Ramos (cell line): ENCODE measurements around the gene SLFN12.
"Not testable (repeated sequence)": the region's sequence is repeated elsewhere in the genome, so short reads cannot be mapped to it uniquely, and the experiment has no call there.

Experiments used
- in situ Hi-C: fragments of 300-500 bp; cut with MboI; formaldehyde crosslinking; loops from one replicate; pipeline ENCODE4 v1.14.3; 2022; ENCODE audit warnings: low sequenced_read_pairs; ENCODE audit not compliant: unreplicated experiment

Gene SLFN12

GRCh38 chr17:35414707-35415106 lies 17.6 kb downstream of the SLFN12 start:
- in situ Hi-C loops, result not testable (repeated sequence)

DNA sequence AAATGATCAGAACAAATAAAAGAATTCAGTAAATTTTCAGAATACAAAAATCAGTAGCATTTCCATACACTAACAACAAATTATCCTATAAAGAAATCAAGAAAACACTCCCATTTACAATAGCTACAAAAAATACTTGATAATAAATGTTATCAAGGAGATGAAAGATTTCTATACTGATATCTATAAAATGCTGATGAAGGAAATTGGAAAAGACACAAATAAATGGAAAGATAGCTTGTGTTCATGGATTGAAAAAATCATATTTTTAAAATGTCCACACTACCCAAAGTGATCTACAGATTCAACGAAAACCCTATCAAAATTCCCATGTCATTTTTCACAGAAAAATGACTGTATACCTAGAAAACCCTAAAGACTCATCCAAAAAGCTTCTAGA lies 18.1 kb downstream of the SLFN12 start:
- in situ Hi-C loops, result no loop called here

DNA sequence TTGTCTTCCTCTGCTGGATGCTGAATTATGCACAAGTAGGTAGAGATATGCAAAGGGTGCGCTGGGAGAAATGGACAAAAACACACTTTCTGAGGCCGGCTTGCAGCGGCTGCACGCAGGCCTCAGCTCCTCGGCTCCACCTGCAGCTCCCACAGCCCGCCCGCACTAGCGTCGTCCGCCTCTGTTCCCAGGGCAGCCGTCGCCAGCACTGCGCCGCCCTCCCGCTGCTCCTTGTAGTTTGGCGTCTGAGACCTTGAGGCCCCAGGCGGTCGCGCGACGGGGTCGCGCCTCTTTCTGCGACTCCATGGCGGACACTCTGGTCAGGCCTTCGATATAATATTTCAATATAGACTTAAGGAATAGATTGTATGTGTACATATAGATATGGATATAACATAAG lies 24.8 kb downstream of the SLFN12 start:
- in situ Hi-C loops, result no loop called here

DNA sequence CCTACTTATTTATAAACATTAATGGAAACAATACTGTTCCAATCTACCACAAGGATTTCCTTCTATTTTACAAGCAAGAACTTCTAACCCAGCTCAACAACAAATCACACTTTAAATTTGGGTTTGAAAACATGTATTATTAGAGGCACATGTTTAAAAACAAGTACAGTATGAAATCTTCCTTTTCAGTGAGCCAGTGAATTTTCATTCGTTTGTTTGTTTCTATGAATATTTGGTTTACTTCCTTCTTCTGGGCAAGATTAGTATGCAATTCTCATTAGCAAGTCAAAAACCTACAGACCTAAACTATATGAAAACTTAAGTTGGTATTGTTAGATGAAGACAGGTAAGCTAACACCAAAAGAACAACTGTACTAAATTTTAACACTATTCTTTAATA lies 25.7 kb downstream of the SLFN12 start:
- in situ Hi-C loops, result no loop called here

DNA sequence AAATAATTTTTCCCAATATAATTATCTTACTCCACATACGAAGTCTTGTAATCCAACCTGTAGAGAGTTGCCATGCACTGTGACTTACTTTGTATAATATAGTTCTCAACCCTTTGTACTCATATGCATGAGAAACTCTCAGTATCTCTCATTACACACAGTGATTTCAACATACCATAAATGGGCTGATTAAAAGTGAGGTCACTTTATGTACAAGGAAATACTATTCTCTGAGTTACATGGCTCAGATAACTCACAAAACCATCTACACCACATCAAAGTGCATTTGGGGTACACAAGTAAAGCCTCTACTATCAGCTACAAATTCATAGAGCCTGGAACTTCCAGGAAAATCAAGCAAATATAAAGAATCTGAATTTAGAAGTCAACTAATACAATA lies 27.9 kb downstream of the SLFN12 start:
- in situ Hi-C loops, result no loop called here

GRCh38 chr17:35393783-35394182 lies 38.5 kb downstream of the SLFN12 start:
- in situ Hi-C loops, result not testable (repeated sequence)

DNA sequence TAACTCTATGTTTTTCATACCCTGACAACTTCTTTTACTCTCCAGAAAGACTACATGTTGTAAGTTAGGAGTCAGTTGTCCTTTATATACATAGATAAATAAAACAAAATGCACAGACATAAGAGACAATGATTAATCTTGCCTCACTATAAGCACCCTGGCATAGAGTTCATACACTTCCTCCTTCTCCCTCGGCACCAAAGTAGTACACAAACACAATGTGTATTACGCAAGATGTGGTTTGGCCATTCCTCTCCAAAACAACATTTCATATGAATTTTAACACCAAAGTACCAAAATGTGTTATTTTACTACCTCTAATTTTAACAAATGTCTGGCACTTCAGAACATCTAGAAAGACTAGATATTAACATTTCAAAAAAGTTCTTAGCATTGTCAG lies 41.6 kb downstream of the SLFN12 start:
- in situ Hi-C loops, result no loop called here

GRCh38 chr17:35390156-35390555 lies 42.1 kb downstream of the SLFN12 start:
- in situ Hi-C loops, result no loop called here

DNA sequence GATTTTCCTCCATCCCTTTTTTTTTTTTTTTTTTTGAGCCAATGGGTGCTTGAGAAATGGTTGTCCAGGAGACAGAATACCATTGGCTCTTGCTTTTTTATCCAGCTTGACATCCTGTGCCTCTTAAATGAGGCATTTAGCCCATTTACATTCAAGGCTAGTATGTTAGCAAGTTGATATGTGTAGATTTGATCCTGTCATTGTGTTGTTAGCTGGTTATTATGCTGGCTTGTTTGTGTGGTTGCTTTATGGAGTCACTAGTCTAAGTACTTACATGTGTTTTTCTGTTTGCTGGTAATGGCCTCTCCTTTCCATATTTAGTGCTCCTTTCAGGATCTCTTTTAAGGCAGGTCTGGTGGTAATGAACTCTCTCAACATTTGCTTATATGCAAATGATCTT lies 44.8 kb downstream of the SLFN12 start:
- in situ Hi-C loops, result no loop called here

GRCh38 chr17:35377706-35378105 lies 54.6 kb downstream of the SLFN12 start:
- in situ Hi-C loops, result no loop called here

DNA sequence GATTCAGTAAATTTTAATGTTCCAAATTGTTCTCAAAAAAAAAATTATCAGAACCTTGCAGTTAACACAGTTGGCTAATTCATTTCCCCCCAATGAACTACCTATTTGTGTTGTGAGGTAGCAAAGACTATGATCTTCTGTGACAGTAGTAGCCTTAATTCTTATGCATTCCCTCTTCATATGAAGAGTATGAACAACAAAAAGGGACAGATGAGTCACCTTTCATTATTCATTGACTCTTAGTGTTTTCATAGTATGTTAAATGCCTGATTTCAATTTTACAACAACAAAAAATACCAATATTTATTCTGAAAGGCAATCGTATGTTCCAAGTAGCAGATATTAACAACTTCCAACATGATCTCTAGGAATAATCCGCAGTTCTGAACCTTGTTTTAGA lies 55.2 kb downstream of the SLFN12 start:
- in situ Hi-C loops, result no loop called here

- in situ Hi-C loops, result no loop called here
Observed at GRCh38 chr17:35376245-35376644, 56.1 kb downstream of the SLFN12 start.

- in situ Hi-C loops, result no loop called here
Observed at GRCh38 chr17:35374766-35375344, 57.4 kb downstream of the SLFN12 start.

DNA sequence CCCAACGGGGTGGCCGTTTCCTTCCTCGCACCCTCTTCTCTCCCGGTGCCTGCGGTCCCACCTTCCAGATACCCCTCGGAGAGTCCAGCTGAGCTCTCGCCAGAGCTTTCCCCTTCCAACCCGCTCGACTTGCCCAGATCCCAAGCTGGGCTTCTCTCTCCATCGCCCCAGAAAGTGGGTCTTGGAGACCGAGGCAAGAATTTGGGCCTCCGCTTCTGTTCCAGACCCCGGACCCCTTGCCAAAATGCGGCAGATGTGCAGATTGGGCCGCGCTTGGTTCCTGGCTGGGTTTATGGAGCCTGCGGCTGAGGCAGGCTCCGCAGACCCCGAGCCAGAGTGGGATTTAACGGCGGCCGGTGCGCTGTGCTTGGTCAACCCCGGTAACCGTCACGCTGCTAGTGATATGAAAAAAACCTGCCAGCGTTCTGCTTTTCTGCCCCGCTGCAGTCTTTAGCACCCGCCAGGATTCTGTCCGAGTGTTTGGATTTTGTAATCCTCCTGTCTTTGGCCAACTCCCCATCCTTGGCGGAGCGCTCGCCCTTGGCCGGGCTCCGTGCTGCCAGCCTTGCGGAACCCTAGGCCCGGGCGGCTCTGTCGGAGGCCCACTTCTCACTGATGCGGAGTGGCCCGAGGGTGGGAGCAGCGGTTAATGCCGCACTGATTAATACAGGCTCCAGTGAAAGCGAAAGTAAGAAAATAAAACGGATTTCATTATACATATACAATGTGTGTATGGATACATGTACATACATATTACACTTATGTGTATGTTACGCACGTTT lies 58.1 kb downstream of the SLFN12 start:
- in situ Hi-C loops, result no loop called here

GRCh38 chr17:35373534-35373983 lies 58.7 kb downstream of the SLFN12 start, which contains the start of gene SLFN11:
SLFN11 (minus strand) TSS chr17:35373621; CDS start chr17:35363807, 9,814 bp downstream.
- in situ Hi-C loops, result no loop called here

GRCh38 chr17:35372846-35373533 lies 59.3 kb downstream of the SLFN12 start:
- in situ Hi-C loops, result no loop called here

DNA sequence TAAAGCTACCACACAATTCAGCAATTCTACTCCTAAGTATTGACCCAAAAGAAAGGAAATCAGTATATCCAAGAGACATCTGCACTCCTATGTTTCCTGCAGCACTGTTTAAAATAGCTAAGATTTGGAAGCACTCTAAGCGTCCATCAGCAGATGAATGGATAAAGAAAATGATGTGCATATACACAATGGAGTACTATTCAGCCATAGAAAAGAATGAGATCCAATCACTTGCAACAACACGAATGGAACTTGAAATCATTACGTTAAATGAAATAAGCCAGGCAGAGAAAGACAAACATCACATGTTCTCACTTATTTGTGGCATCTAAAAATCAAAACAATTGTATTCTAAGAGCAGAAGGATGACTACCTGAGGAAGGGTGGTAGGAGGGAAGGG lies 60.4 kb downstream of the SLFN12 start:
- in situ Hi-C loops, result no loop called here

DNA sequence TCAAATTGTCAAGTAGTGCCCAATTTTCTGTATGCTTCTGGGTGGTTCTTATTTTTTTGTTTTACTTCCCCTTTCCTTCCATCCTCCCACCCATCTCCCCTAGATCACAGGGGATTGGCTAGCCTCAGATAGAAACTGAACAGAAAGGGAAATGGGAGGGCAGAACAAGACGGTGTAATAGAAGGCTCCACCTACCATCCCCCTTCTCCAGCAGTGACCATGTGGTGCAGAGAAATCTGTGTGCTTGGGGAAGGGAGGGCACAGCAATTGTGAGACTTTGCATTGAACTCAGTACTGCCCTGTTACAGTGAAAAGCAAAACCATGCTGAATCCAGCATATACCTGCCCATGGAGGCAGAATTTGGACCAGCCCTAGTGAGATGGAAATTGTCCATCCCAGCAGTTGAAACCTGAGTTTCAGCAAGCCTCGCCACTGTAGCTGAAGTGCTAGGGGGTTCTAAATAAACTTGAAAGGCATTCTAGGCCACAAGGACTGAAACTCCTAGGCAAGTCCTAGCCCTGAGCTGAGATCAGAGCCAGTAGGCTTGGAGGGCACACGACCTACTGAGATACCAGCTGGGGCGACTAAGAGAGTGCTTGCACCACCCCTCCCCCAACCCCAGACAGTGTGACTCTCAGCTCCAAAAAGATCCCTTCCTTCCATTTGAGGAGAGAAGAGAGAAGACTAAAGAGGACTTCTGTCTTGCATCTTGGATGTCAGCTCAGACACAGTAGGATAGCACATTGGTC lies 64.0 kb downstream of the SLFN12 start:
- in situ Hi-C loops, result no loop called here

- in situ Hi-C loops, result no loop called here
Observed at GRCh38 chr17:35361027-35361426, 71.3 kb downstream of the SLFN12 start.
